Heart left ventricle (tissue), 16 donors: ENCODE results near the gene USP10. TPM values are rescaled to one million over a fixed set of nuclear protein-coding genes. Genes with fewer than 3 reads are reported as not detected.

Experiments
- ATAC-seq, 4 donors: fragments of 200-7000 bp; cut with Tn5 transposase; one replicate each; pipeline ENCODE4 v1.9.1; 2020 to 2022; ENCODE audit warnings: moderate library complexity in 4 of 4, mild to moderate bottlenecking in 3 of 4, moderate number of reproducible peaks in 1 of 4
- DNase-seq, 5 donors: peaks; one replicate each; pipeline ENCODE4 v3.0.0-alpha.2; 2020
- H3K27ac ChIP-seq, 12 donors: fragments of 200-600 bp; sonication (generic) in 4 of 12; one replicate each; pipeline versions ENCODE4 v1.5.0 to v1.8.0; 2016 to 2022; ENCODE audit warnings: mild to moderate bottlenecking in 2 of 12
- H3K27me3 ChIP-seq, 9 donors: fragments of 200-600 bp; sonication (generic) in 2 of 9; one replicate each; pipeline versions ENCODE4 v1.5.1 to v1.8.0; 2016 to 2022; ENCODE audit warnings: mild to moderate bottlenecking in 3 of 9
- H3K36me3 ChIP-seq, 9 donors: fragments of 200-600 bp; sonication (generic) in 2 of 9; one replicate each; pipeline versions ENCODE4 v1.5.0 to v1.8.0; 2018 to 2022; ENCODE audit warnings: mild to moderate bottlenecking in 2 of 9
- H3K4me1 ChIP-seq, 12 donors: fragments of 200-600 bp; sonication (generic) in 4 of 12; one replicate each; pipeline versions ENCODE4 v1.5.0 to v1.8.0; 2016 to 2022; ENCODE audit warnings: mild to moderate bottlenecking in 3 of 12
- H3K4me3 ChIP-seq, 12 donors: fragments of 200-600 bp; sonication (generic) in 4 of 12; one replicate each; pipeline versions ENCODE4 v1.5.0 to v1.8.0; 2017 to 2022; ENCODE audit warnings: mild to moderate bottlenecking in 9 of 12, moderate library complexity in 4 of 12
- H3K9me3 ChIP-seq, 12 donors: fragments of 200-600 bp; sonication (generic) in 4 of 12; one replicate each; pipeline versions ENCODE4 v1.5.0 to v1.8.0; 2016 to 2022; ENCODE audit warnings: mild to moderate bottlenecking in 1 of 12
- CTCF ChIP-seq, 12 donors: fragments of 200-600 bp; sonication (generic) in 4 of 12; IDR thresholded peaks; one replicate each; pipeline versions ENCODE4 v1.5.0 to v1.8.0; 2018 to 2022; ENCODE audit warnings: antibody characterized with exemption in 12 of 12, mild to moderate bottlenecking in 5 of 12
- POLR2A ChIP-seq, 2 donors: fragments of 450-650 bp; IDR thresholded peaks; one replicate each; pipeline ENCODE4 v1.6.1; 2017; ENCODE audit warnings: antibody characterized with exemption in 2 of 2, mild to moderate bottlenecking in 2 of 2, moderate library complexity in 2 of 2
- WGBS, 4 donors: extraction: QIAGEN DNeasy Blood & Tissue Kit in 2 of 4; methylation state at CpG; one replicate each; pipeline versions ENCODE4 v1.1.5 to v1.1.7; 2013 to 2018; 5-methylcytosine and 5-hydroxymethylcytosine counted together
- intact Hi-C, 10 donors: fragments of 100-400 bp; cut with DNase I; formaldehyde crosslinking; loops; one replicate each; pipeline versions ENCODE4 v1.11.1 to v1.14.2; 2022
- polyA plus RNA-seq, 2 donors: library from polyadenylated mRNA; stranded (reverse); fragments of 200-250 nt; gene quantifications; one replicate each; pipeline ENCODE4 v1.2.3, GENCODE V29; 2013
- total RNA-seq, 9 donors: library from RNA; depleted of rRNA in 2 of 9; stranded (reverse); fragments of >200 nt in 2 of 9; fragmentation: NEBNext Ultra II Directional in 3 of 9; extraction: Animal tissue kit (Norgen Biotek cat#: 25700) in 3 of 9; gene quantifications; one replicate each; pipeline versions ENCODE4 v1.1.0 to v1.2.4, GENCODE V29; 2016 to 2023
- donor health status: ischemic (EF 13 %, LVEDD 7.1; RV severe dilation, severe dysfunction).
- donor health status: healthy with polysubstance abuse.
- donor health status: DM: no; HTN: yes; CAD: no.
- donor health status: DM: no; HTN: no; CAD: no.
- donor health status: ischemic (EF 25% LVEDD 6.9; RV normal size, moderate dysfunction).
- donor health status: ischemic (EF 25% LVEDD 5.7; RV mildly dilated, moderate dysfunction).
- donor health status: healthy.
- donor health status: DM: yes; HTN: yes; CAD: no.
- donor health status: ischemic (EF 35%, LVEDD 5.7; RV mildly dilated, moderate dysfunction).
- donor health status: nonischemic (EF 11% LVEDD 7.7; RV severe dilation, severe dysfunction).
- donor health status: DM: yes; HTN: yes; CAD: no.
- donor health status: PGD.
- donor health status: ischemic (EF 29% LVEDD 5.4; RV normal size, mild dysfunction).
- donor health status: nonischemic (EF 23%, LVEDD 6.1; RV moderate dilation, normal function).

The USP10 gene
- total and polyA plus RNA-seq, 11 donors = 17.8 to 73.5 (median 61.6) TPM

DNA sequence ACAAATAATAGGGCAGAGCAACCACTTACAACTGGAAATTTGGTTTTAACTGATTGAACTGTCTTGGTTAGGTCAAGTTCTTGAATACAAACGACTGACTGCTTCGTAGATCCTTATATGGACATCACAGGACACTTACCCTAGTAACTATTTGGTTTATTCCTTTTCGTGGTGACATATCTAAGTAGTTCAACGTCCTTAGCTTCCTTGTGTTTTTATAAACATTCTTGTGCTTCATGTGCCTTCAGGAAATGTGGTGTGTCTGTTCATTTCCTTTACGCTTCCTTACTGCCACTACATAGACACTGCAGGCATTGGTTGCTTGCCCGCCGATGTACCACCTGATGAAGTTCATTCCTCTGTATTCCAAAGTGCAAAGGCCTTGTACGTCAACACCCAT lies 59.3 kb downstream of the USP10 start:
- peaks cover 0 to 57% (median 43%) of the 10 kb centered on the region in 9 donors for H3K36me3 ChIP-seq

GRCh38 chr16:84759906-84760305 lies 60.1 kb downstream of the USP10 start:
- no peaks in the 10 kb centered on the region for H3K27me3 ChIP-seq
- peaks cover 0 to 13% (median 2%) of the 10 kb centered on the region in 12 donors for H3K4me1 ChIP-seq
- peaks cover 0 to 65% (median 52%) of the 10 kb centered on the region in 9 donors for H3K36me3 ChIP-seq
- H3K27ac ChIP-seq = no peak overlapping the region
- TF ChIP-seq CTCF (IDR thresholded peaks at IDR 0.05) (no peak), POLR2A (IDR thresholded peaks at IDR 0.05) (no peak)
- ATAC-seq = no peak
- DNase-seq = no peak
- no peak overlapping the region for H3K4me3 ChIP-seq
- WGBS, 4 donors = 87 to 97% (median 94%) methylated on average over 3 of the region's 3 CpGs
- intact Hi-C loops = loop anchor here in 5 of 10 donors (5.0 to 10.0 kb wide), 4 partner anchors 65 to 325 kb away; no protein-coding TSS in a partner anchor
- H3K9me3 ChIP-seq = no peaks in the 10 kb centered on the region

More for the DNA sequence above, 59.3 kb downstream of the USP10 start:
- ATAC-seq (peak in 1 of 4 donors; percentile 14), DNase-seq (no peak)
- Histone ChIP-seq H3K27ac (no peak overlapping the region), H3K4me1 (peaks cover 0 to 21% (median 9%) of the 10 kb centered on the region in 12 donors), H3K27me3 (no peaks in the 10 kb centered on the region), H3K9me3 (no peaks in the 10 kb centered on the region), H3K4me3 (no peak overlapping the region)
- WGBS, 4 donors = 59 to 64% (median 62%) methylated on average over 8 of the region's 8 CpGs
- intact Hi-C loops = loop anchor here in 5 of 10 donors (5.0 to 10.0 kb wide), 4 partner anchors 66 to 326 kb away; no protein-coding TSS in a partner anchor
- TF ChIP-seq POLR2A (IDR thresholded peaks at IDR 0.05) (no peak), CTCF (IDR thresholded peaks at IDR 0.05) (no peak)

GRCh38 chr16:84761448-84762368 lies 61.9 kb downstream of the USP10 start:
- no peak for DNase-seq
- Histone ChIP-seq H3K4me3 (no peak overlapping the region), H3K4me1 (peaks cover 0 to 10% (median 0%) of the 10 kb centered on the region in 12 donors), H3K9me3 (no peaks in the 10 kb centered on the region), H3K36me3 (peaks cover 0 to 83% (median 70%) of the 10 kb centered on the region in 9 donors), H3K27me3 (no peaks in the 10 kb centered on the region), H3K27ac (no peak overlapping the region)
- intact Hi-C loops = no loop called here
- WGBS, 4 donors = 84 to 95% (median 92%) methylated on average over 17 of the region's 17 CpGs
- ATAC-seq = no peak
- TF ChIP-seq CTCF (IDR thresholded peaks at IDR 0.05) = no peak
- TF ChIP-seq POLR2A (IDR thresholded peaks at IDR 0.05) = no peak

GRCh38 chr16:84763164-84763563 lies 63.4 kb downstream of the USP10 start:
- Histone ChIP-seq H3K4me3 (no peak overlapping the region), H3K27me3 (no peaks in the 10 kb centered on the region), H3K27ac (no peak overlapping the region), H3K9me3 (no peaks in the 10 kb centered on the region), H3K36me3 (peaks cover 0 to 94% (median 81%) of the 10 kb centered on the region in 9 donors), H3K4me1 (peaks cover 0 to 17% (median 6%) of the 10 kb centered on the region in 12 donors)
- ATAC-seq (no peak), DNase-seq (no peak)
- 94% methylated on average over 8 of the region's 8 CpGs for WGBS, 4 donors
- TF ChIP-seq POLR2A (IDR thresholded peaks at IDR 0.05) = no peak
- no peak for TF ChIP-seq CTCF (IDR thresholded peaks at IDR 0.05)
- intact Hi-C loops = no loop called here
